A549 (cell line): ENCODE measurements around the gene ANK2. TPM values are rescaled to one million over a fixed set of nuclear protein-coding genes. Genes with fewer than 3 reads are reported as not detected.

ENCODE experiments used
- ATAC-seq, 2 experiments: fragments of 200-7000 bp in 1 of 2; fragments of >200 bp in 1 of 2; cut with Nextera tagmentation in 1 of 2; cut with Tn5 transposase in 1 of 2; 3 replicates each; pipeline versions ENCODE4 v1.8.0 to v1.9.1; 2018 to 2020; ENCODE audit warnings: mild to moderate bottlenecking in 1 of 2, moderate library complexity in 1 of 2
- CTCF ChIA-PET: fragments of 300-600 bp; sonication (Branson Sonifier 250); formaldehyde crosslinking; extraction: SDS; loops from one replicate; lab custom pipeline; 2021; ENCODE audit warnings: antibody characterized with exemption, inconsistent platforms; lab: Yijun Ruan, JAX
- POLR2A ChIA-PET: fragments of 350-600 bp; formaldehyde crosslinking; extraction: SDS; loops from one replicate; lab custom pipeline; 2021; ENCODE audit warnings: antibody characterized with exemption, inconsistent platforms; lab: Yijun Ruan, JAX
- DNase-seq, 2 experiments: peaks; one replicate each; pipeline versions ENCODE4 v3.0.0 to v3.0.0-alpha.2; 2011 to 2016; ENCODE audit warnings: low read depth in 1 of 2, low spot score in 1 of 2
- FAIRE-seq: peaks from 2 replicates; lab custom pipeline; 2011; peaks lifted over from hg19 to GRCh38; lab: Jason Lieb, UNC
- H3K27ac ChIP-seq, 2 experiments: fragments of >200 bp; sonication (Bioruptor Twin); formaldehyde crosslinking; 3 replicates each; pipeline ENCODE4 v1.5.1; 2016 to 2017
- H3K4me1 ChIP-seq: fragments of >200 bp; sonication (Bioruptor Twin); formaldehyde crosslinking; 3 replicates; pipeline ENCODE4 v1.6.1; 2016
- H3K4me2 ChIP-seq: fragments of >200 bp; sonication (Bioruptor Twin); formaldehyde crosslinking; 3 replicates; pipeline ENCODE4 v1.6.1; 2016
- H3K4me3 ChIP-seq: fragments of >200 bp; sonication (Bioruptor Twin); formaldehyde crosslinking; 3 replicates; pipeline ENCODE4 v1.5.1; 2016
- H3K9me3 ChIP-seq: fragments of >200 bp; sonication (Bioruptor Twin); formaldehyde crosslinking; 3 replicates; pipeline ENCODE4 v1.6.1; 2016
- BCL3 ChIP-seq: fragments of >200 bp; sonication (Bioruptor Twin); formaldehyde crosslinking; IDR thresholded peaks from 3 replicates; pipeline ENCODE4 v1.6.1; 2016
- CBX2 ChIP-seq: fragments of 200-600 bp; sonication (generic); IDR thresholded peaks from 2 replicates; pipeline ENCODE4 v1.6.1; 2016; ENCODE audit warnings: low read depth, mild to moderate bottlenecking, borderline replicate concordance
- CBX8 ChIP-seq: fragments of 200-600 bp; sonication (generic); IDR thresholded peaks from 2 replicates; pipeline ENCODE4 v1.6.1; 2016
- CEBPB ChIP-seq, 2 experiments: fragments of >200 bp in 1 of 2; sonication (Bioruptor Twin) in 1 of 2; formaldehyde crosslinking in 1 of 2; IDR thresholded peaks; 2 replicates each; pipeline ENCODE4 v1.6.1; 2012 to 2016
- CTCF ChIP-seq: fragments of >200 bp; sonication (Bioruptor Twin); formaldehyde crosslinking; IDR thresholded peaks from 3 replicates; pipeline ENCODE4 v1.5.1; 2016
- EHMT2 ChIP-seq: fragments of 200-600 bp; sonication (generic); IDR thresholded peaks from 2 replicates; pipeline ENCODE4 v1.6.1; 2016; ENCODE audit warnings: antibody characterized with exemption, low read depth, mild to moderate bottlenecking, moderate library complexity
- FOXS1 ChIP-seq: fragments of 250-450 bp; sonication (Bioruptor Pico); IDR thresholded peaks from 2 replicates; pipeline ENCODE4 v1.5.0; 2020; ENCODE audit warnings: mild to moderate bottlenecking, moderate library complexity
- HDAC2 ChIP-seq: fragments of 200-600 bp; sonication (generic); IDR thresholded peaks from 2 replicates; pipeline ENCODE4 v1.6.1; 2016
- HES2 ChIP-seq: fragments of >200 bp; sonication (Bioruptor Twin); formaldehyde crosslinking; IDR thresholded peaks from 2 replicates; pipeline ENCODE4 v1.6.1; 2016
- HOXA7 ChIP-seq: fragments of 250-450 bp; sonication (Bioruptor Pico); IDR thresholded peaks from 2 replicates; pipeline ENCODE4 v1.5.0; 2020; ENCODE audit warnings: mild to moderate bottlenecking, moderate library complexity
- HOXB5 ChIP-seq: fragments of 250-450 bp; sonication (Bioruptor Pico); IDR thresholded peaks from 2 replicates; pipeline ENCODE4 v1.5.0; 2020; ENCODE audit warnings: mild to moderate bottlenecking, moderate library complexity
- KDM1A ChIP-seq: fragments of 200-600 bp; sonication (generic); IDR thresholded peaks from 2 replicates; pipeline ENCODE4 v1.6.1; 2016; ENCODE audit warnings: low read depth, mild to moderate bottlenecking
- KDM5A ChIP-seq: fragments of 200-600 bp; sonication (generic); IDR thresholded peaks from 2 replicates; pipeline ENCODE4 v1.6.1; 2016; ENCODE audit warnings: antibody characterized with exemption, mild to moderate bottlenecking
- MAZ ChIP-seq: fragments of 150-350 bp; IDR thresholded peaks from 2 replicates; pipeline ENCODE4 v1.6.1; 2014; ENCODE audit warnings: antibody characterized with exemption, low read depth, low read length, borderline replicate concordance
- NFE2L2 ChIP-seq: fragments of 150-350 bp; conservative IDR thresholded peaks from 2 replicates; pipeline ENCODE4 v1.6.1; 2014; ENCODE audit warnings: low read length
- RFX5 ChIP-seq: fragments of 450-650 bp; IDR thresholded peaks from 2 replicates; pipeline ENCODE4 v1.7.1; 2014; ENCODE audit warnings: antibody characterized with exemption, mild to moderate bottlenecking, moderate library complexity
- SREBF2 ChIP-seq: fragments of 450-650 bp; IDR thresholded peaks from 2 replicates; pipeline ENCODE4 v1.6.1; 2014; ENCODE audit warnings: mild to moderate bottlenecking, moderate library complexity
- TFCP2L1 ChIP-seq: fragments of 250-450 bp; sonication (Bioruptor Pico); IDR thresholded peaks from 2 replicates; pipeline ENCODE4 v1.5.0; 2021; ENCODE audit warnings: mild to moderate bottlenecking
- ZSCAN20 ChIP-seq: fragments of 250-450 bp; sonication (Bioruptor Pico); IDR thresholded peaks from 2 replicates; pipeline ENCODE4 v1.8.0; 2022; ENCODE audit warnings: mild to moderate bottlenecking, moderate library complexity
- WGBS: methylation state at CpG from one replicate; pipeline ENCODE4 v1.1.6; 2017; ENCODE audit errors: missing lambda C conversion rate; 5-methylcytosine and 5-hydroxymethylcytosine counted together
- polyA plus RNA-seq, 4 experiments: library from polyadenylated mRNA; depleted of rRNA in 3 of 4; stranded (reverse); fragments of >200 nt; fragmentation: RNase III in 1 of 4; extraction: RNeasy Plus Mini Kit Qiagen cat#74134 plus additional on column Dnase treatment in 1 of 4; gene quantifications; 2 replicates in 3 of 4; 3 replicates in 1 of 4; pipeline ENCODE4 v1.2.3, GENCODE V29; 2011 to 2017

Gene ANK2
- polyA plus RNA-seq, 2 of the 4 experiments (the other 2 are of a cell fraction): 1.4 to 3.1 TPM

GRCh38 chr4:113290666-113291065 lies 241.2 kb downstream of the ANK2 start:
- TF ChIP-seq NFE2L2 (no peak), CBX8 (no peak), CTCF (no peak), BCL3 (no peak), TFCP2L1 (CRISPR knock-in tag) (no peak), HDAC2 (no peak), ZSCAN20 (CRISPR knock-in tag) (no peak), FOXS1 (CRISPR knock-in tag) (no peak), KDM1A (no peak)
- TF ChIP-seq, all 56 proteins: peak for 0
- WGBS: 47% methylated on average over 2 of the region's 2 CpGs
- no peak overlapping the region for H3K4me2 ChIP-seq
- H3K27ac ChIP-seq: no peak overlapping the region
- H3K9me3 ChIP-seq: no peaks in the 10 kb centered on the region
- no peak overlapping the region for H3K4me3 ChIP-seq
- ATAC-seq: no peak
- FAIRE-seq: no peak
- POLR2A ChIA-PET: no interaction called here
- CTCF ChIA-PET: interaction anchor here (0.7 kb wide), 1 partner anchor 104 kb away, joined by 3 read pairs; no protein-coding TSS in a partner anchor
- no peak for DNase-seq
- H3K4me1 ChIP-seq: no peaks in the 10 kb centered on the region

- FAIRE-seq (no peak), DNase-seq (no peak), ATAC-seq (no peak)
- no peaks in the 10 kb centered on the region for H3K4me1 ChIP-seq
- no peak overlapping the region for H3K27ac ChIP-seq
- no peak overlapping the region for H3K4me2 ChIP-seq
- WGBS: 76% methylated on average over 18 of the region's 21 CpGs
- H3K4me3 ChIP-seq: no peak overlapping the region
- ChIA-PET POLR2A (no interaction called here), CTCF (interaction anchor here (0.8 to 1.2 kb wide), 2 partner anchors 9 to 27 kb away, joined by 3 to 4 read pairs; no protein-coding TSS in a partner anchor)
- TF ChIP-seq RFX5 (no peak), KDM1A (no peak), ZSCAN20 (CRISPR knock-in tag) (no peak), KDM5A (no peak), HOXB5 (no peak)
- H3K9me3 ChIP-seq: no peaks in the 10 kb centered on the region
Measured at GRCh38 chr4:113292371-113293042, 243.1 kb downstream of the ANK2 start.

- H3K4me3 ChIP-seq: no peak overlapping the region
- ATAC-seq (no peak), FAIRE-seq (no peak), DNase-seq (no peak)
- TF ChIP-seq SREBF2: no peak
- no peak for TF ChIP-seq ZSCAN20 (CRISPR knock-in tag)
- TF ChIP-seq CEBPB (IDR thresholded peaks at IDR 0.05): no peak
- TF ChIP-seq TFCP2L1 (CRISPR knock-in tag): no peak
- TF ChIP-seq MAZ: no peak
- no peak for TF ChIP-seq HDAC2
- TF ChIP-seq CBX2: no peak
- TF ChIP-seq CBX8: no peak
- TF ChIP-seq HES2: no peak
- TF ChIP-seq HOXA7 (CRISPR knock-in tag): no peak
- no peak for TF ChIP-seq CTCF
- no peak for TF ChIP-seq EHMT2
- WGBS: 89% methylated on average over 9 of the region's 9 CpGs
- no peak overlapping the region for H3K27ac ChIP-seq
- no peaks in the 10 kb centered on the region for H3K9me3 ChIP-seq
- no peaks in the 10 kb centered on the region for H3K4me1 ChIP-seq
- H3K4me2 ChIP-seq: no peak overlapping the region
- POLR2A ChIA-PET: no interaction called here
- CTCF ChIA-PET: interaction anchor here (0.8 to 1.2 kb wide), 2 partner anchors 10 to 26 kb away, joined by 3 to 4 read pairs; no protein-coding TSS in a partner anchor
Measured at GRCh38 chr4:113293043-113293560, 243.6 kb downstream of the ANK2 start.
